ENCODE measurements around the gene FLOT1. TPM values are rescaled to one million over a fixed set of nuclear protein-coding genes. Genes with fewer than 3 reads are reported as not detected.

The FLOT1 gene
- total and polyA plus RNA-seq, 2 of the 4 experiments (the other 2 are of a cell fraction) = 96.2 to 162 TPM

DNA sequence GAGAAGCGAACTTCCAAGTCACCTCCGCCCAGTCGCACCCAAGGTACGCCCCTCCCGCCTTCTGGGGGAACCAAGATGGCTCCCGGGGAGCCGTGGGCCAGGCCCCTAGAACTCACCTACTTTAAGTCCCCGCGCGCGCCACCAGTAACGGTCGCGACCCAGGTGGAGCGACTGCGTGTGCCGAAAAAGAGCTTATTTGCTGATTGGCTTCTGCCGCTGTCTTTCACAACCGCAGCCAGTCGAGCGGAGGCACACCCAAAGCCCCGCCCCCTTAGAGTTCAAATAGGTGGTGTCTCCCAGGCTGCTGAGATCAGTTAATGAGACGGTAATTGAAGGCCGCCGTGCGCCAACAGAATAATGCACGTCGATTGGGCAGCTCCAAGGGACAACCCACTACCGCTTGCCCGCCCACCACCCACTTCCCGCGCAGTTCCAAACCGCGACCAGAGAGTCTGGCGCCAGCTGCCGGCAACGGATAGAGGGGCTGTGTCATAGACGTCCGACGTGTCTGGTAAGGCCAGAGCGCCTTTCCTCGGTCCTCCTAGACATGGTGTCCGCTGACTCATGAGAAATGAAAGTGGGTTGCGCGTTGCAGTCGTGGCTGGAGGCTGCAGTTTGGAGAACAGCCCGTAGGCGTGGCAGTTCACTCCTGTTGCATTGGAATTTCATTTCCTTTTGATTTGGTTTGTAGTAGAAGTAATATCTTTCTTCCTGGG is 25.2 kb downstream of the FLOT1 start, which contains the start of gene MDC1:
TSS of gene MDC1 (minus strand) at position 153 of the 716 bp plus-strand sequence. CDS start 2,106 bp downstream, outside the sequence.
- peak within 1 kb of the TSS; percentile 76 for H3K9ac ChIP-seq (ENCODE audit: low read depth, low read length)
- H2BK20ac ChIP-seq (ENCODE audit: low read depth, low read length) = peak within 1 kb of the TSS; percentile 8; the same call in 1 of the 2 replicates
- ATAC-seq (ENCODE audit: low read depth) (peak; percentile 77), DNase-seq (peak; percentile 100)
- peaks cover 15 to 41% of the 10 kb centered on the region in 2 experiments for H3K79me1 ChIP-seq (ENCODE audit: low read depth in 1 of 2, low read length in 2 of 2)
- H2AK9ac ChIP-seq (replicated peaks; ENCODE audit: low read depth, low read length, poor library complexity) = peak within 1 kb of the TSS; percentile 79
- H3K23ac ChIP-seq (ENCODE audit: low read depth, low read length) = peak within 1 kb of the TSS; percentile 84
- peak within 1 kb of the TSS; percentile 96 for H3K56ac ChIP-seq (ENCODE audit: extremely low read depth, insufficient read depth, low read length)
- CTCF ChIA-PET = no interaction called here
- peak within 1 kb of the TSS; percentile 50 for H2BK120ac ChIP-seq (ENCODE audit: low read depth, low read length)
- H3K36me3 ChIP-seq (ENCODE audit: control insufficient read depth, insufficient read depth, low read length) = peaks cover 17% of the 10 kb centered on the region
- H2AFZ ChIP-seq (replicated peaks; ENCODE audit: low read length, poor library complexity) = peak within 1 kb of the TSS; percentile 95
- peak within 1 kb of the TSS; percentile 55 for H4K5ac ChIP-seq (ENCODE audit: low read depth, low read length)
- H3K27ac ChIP-seq (ENCODE audit: insufficient read depth, low read length) = peak within 1 kb of the TSS; percentile 78
- H3K9me1 ChIP-seq (ENCODE audit: insufficient read depth, low read length) = peaks cover 5% of the 10 kb centered on the region
- peak within 1 kb of the TSS; percentile 92 for H3K4ac ChIP-seq (ENCODE audit: low read depth, low read length)
- H3K9me3 ChIP-seq (ENCODE audit: control insufficient read depth, insufficient read depth, low read length) = no peaks in the 10 kb centered on the region
- peak within 1 kb of the TSS; percentile 59 for H2BK15ac ChIP-seq (ENCODE audit: low read depth, low read length)
- H4K20me1 ChIP-seq (ENCODE audit: insufficient read depth, low read length) = peaks cover 10% of the 10 kb centered on the region
- whole genome bisulfite sequencing, 2 experiments (ENCODE audit: extremely low coverage in 2 of 2, insufficient read length in 1 of 2) = 0% methylated on average over 31 of the region's 48 CpGs; no CpG with 5 or more reads in 1 of the 2 experiments
- H3K14ac ChIP-seq (replicated peaks; ENCODE audit: low read depth, low read length) = peak within 1 kb of the TSS; percentile 83
- peak within 1 kb of the TSS; percentile 61 for H3K4me3 ChIP-seq (ENCODE audit: insufficient read depth, low read depth, low read length)
- peak within 1 kb of the TSS; percentile 91 for H2BK5ac ChIP-seq (ENCODE audit: low read depth, low read length, poor library complexity, severe bottlenecking)
- peak within 1 kb of the TSS; percentile 90 for H3K4me2 ChIP-seq (ENCODE audit: low read depth, low read length)
- peaks cover 4% of the 10 kb centered on the region; the same call in 1 of the 2 replicates for H3K4me1 ChIP-seq (ENCODE audit: control insufficient read depth, insufficient read depth, low read length)
- dilution Hi-C loops (cut with HindIII; ENCODE audit: low sequenced_read_pairs, unreplicated experiment) = no loop called here
- peak within 1 kb of the TSS; percentile 48 for H3K18ac ChIP-seq (ENCODE audit: low read depth, low read length)
- intact Hi-C loops (cut with micrococcal nuclease) = loop anchor here (1.0 kb wide), 1 partner anchor 26 kb away; no protein-coding TSS in a partner anchor
- H2AK5ac ChIP-seq (ENCODE audit: low read depth, low read length) = peak within 1 kb of the TSS; percentile 99
- H4K8ac ChIP-seq (ENCODE audit: low read depth in 2 of 2, low read length in 2 of 2) = peak within 1 kb of the TSS; percentile 84 to 96
- BruUV-seq (replicated peaks) = no TSS peak
- in situ Hi-C loops (cut with MboI; ENCODE audit: low sequenced_read_pairs) = no loop called here
- peak within 1 kb of the TSS; percentile 97 for H4K91ac ChIP-seq (ENCODE audit: insufficient read depth, low read depth, low read length)
- no peaks in the 10 kb centered on the region for H3K27me3 ChIP-seq (ENCODE audit: control insufficient read depth, insufficient read depth, low read length)
- POLR2A ChIA-PET (ENCODE audit: unreplicated experiment) = interaction anchor here (0.6 kb wide), 1 partner anchor 146 kb away, joined by 3 read pairs; the partner anchor contains the start of gene ABCF1
- TF ChIP-seq, protein P1, sequence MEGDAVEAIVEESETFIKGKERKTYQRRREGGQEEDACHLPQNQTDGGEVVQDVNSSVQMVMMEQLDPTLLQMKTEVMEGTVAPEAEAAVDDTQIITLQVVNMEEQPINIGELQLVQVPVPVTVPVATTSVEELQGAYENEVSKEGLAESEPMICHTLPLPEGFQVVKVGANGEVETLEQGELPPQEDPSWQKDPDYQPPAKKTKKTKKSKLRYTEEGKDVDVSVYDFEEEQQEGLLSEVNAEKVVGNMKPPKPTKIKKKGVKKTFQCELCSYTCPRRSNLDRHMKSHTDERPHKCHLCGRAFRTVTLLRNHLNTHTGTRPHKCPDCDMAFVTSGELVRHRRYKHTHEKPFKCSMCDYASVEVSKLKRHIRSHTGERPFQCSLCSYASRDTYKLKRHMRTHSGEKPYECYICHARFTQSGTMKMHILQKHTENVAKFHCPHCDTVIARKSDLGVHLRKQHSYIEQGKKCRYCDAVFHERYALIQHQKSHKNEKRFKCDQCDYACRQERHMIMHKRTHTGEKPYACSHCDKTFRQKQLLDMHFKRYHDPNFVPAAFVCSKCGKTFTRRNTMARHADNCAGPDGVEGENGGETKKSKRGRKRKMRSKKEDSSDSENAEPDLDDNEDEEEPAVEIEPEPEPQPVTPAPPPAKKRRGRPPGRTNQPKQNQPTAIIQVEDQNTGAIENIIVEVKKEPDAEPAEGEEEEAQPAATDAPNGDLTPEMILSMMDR (conservative IDR thresholded peaks at IDR 0.05; ENCODE audit: low read depth, low read length) = peak; percentile 29; the same call in 1 of the 2 replicates
- TF ChIP-seq RCOR1 (IDR thresholded peaks at IDR 0.05; ENCODE audit: insufficient replicate concordance, low read length) (no peak), CHD1 (IDR thresholded peaks at IDR 0.05; ENCODE audit: low read depth, low read length) (0 out of 2 replicates have a peak, but pooled peaks have one; percentile 8), SMC3 (IDR thresholded peaks at IDR 0.05; ENCODE audit: low read depth, low read length) (no peak), MAZ (IDR thresholded peaks at IDR 0.05; ENCODE audit: borderline replicate concordance, low read depth, low read length) (no peak; the same call in 1 of the 2 replicates), CEBPB (IDR thresholded peaks at IDR 0.05; ENCODE audit: low read depth, low read length) (peak; percentile 73; the same call in 1 of the 2 replicates), MAFK (IDR thresholded peaks at IDR 0.05; ENCODE audit: low read depth, low read length) (peak; percentile 93), NFE2L2 (IDR thresholded peaks at IDR 0.05; ENCODE audit: low read depth, low read length) (peak; percentile 76; the same call in 1 of the 2 replicates), MXI1 (IDR thresholded peaks at IDR 0.05; ENCODE audit: borderline replicate concordance, low read depth, low read length) (peak; percentile 77; the same call in 1 of the 2 replicates), POLR2A (IDR thresholded peaks at IDR 0.05; ENCODE audit: low read depth, low read length) (peak; percentile 64), RFX5 (IDR thresholded peaks at IDR 0.05; ENCODE audit: low read depth, low read length) (no peak)
- TF ChIP-seq, protein P2, sequence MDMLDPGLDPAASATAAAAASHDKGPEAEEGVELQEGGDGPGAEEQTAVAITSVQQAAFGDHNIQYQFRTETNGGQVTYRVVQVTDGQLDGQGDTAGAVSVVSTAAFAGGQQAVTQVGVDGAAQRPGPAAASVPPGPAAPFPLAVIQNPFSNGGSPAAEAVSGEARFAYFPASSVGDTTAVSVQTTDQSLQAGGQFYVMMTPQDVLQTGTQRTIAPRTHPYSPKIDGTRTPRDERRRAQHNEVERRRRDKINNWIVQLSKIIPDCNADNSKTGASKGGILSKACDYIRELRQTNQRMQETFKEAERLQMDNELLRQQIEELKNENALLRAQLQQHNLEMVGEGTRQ (IDR thresholded peaks at IDR 0.05; ENCODE audit: low read depth, low read length) = no peak
- TF ChIP-seq, protein P3, sequence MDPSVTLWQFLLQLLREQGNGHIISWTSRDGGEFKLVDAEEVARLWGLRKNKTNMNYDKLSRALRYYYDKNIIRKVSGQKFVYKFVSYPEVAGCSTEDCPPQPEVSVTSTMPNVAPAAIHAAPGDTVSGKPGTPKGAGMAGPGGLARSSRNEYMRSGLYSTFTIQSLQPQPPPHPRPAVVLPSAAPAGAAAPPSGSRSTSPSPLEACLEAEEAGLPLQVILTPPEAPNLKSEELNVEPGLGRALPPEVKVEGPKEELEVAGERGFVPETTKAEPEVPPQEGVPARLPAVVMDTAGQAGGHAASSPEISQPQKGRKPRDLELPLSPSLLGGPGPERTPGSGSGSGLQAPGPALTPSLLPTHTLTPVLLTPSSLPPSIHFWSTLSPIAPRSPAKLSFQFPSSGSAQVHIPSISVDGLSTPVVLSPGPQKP (IDR thresholded peaks at IDR 0.05; ENCODE audit: borderline replicate concordance, low read depth, low read length) = no peak
